WTC11 (cell line): ENCODE measurements around the gene SEPTIN8. TPM values are rescaled to one million over a fixed set of nuclear protein-coding genes. Genes with fewer than 3 reads are reported as not detected.

Experiments used
- ATAC-seq: fragments of 200-7000 bp; cut with Tn5 transposase; 2 replicates; pipeline ENCODE4 v1.10.0; 2021; ENCODE audit warnings: mild to moderate bottlenecking, moderate library complexity
- CTCF ChIA-PET: fragments of 300-600 bp; sonication (Branson Sonifier 250); formaldehyde crosslinking; loops from one replicate; lab custom pipeline; 2021; ENCODE audit warnings: antibody characterized with exemption; lab: Charles Lee
- POLR2A ChIA-PET: fragments of 350-600 bp; sonication (Branson Sonifier 250); formaldehyde crosslinking; loops from one replicate; lab custom pipeline; 2021; ENCODE audit warnings: antibody characterized with exemption; lab: Charles Lee
- DNase-seq: peaks from one replicate; pipeline ENCODE4 v3.0.0; 2021; ENCODE audit warnings: low spot score
- H3K27ac Mint-ChIP-seq: 2 replicates; pipeline ENCODE4 v1.8.0; 2021; ENCODE audit warnings: mixed read lengths
- H3K27me3 Mint-ChIP-seq: 2 replicates; pipeline ENCODE4 v1.8.0; 2021; ENCODE audit warnings: low read depth, mild to moderate bottlenecking, moderate library complexity, mixed read lengths
- H3K36me3 Mint-ChIP-seq: 2 replicates; pipeline ENCODE4 v1.8.0; 2021; ENCODE audit warnings: mixed read lengths
- H3K4me1 Mint-ChIP-seq: 2 replicates; pipeline ENCODE4 v1.8.0; 2022; ENCODE audit warnings: mixed read lengths
- H3K4me3 Mint-ChIP-seq: 2 replicates; pipeline ENCODE4 v1.8.0; 2021; ENCODE audit warnings: mild to moderate bottlenecking, moderate library complexity, mixed read lengths
- H3K9me3 Mint-ChIP-seq: 2 replicates; pipeline ENCODE4 v1.8.0; 2021; ENCODE audit warnings: mixed read lengths
- AR ChIP-seq: fragments of 250-450 bp; sonication (Bioruptor Pico); IDR thresholded peaks from 2 replicates; pipeline ENCODE4 v1.9.0; 2021; ENCODE audit warnings: mild to moderate bottlenecking
- ATF3 ChIP-seq: sonication (generic); formaldehyde crosslinking; conservative IDR thresholded peaks from 2 replicates; pipeline ENCODE4 v1.8.1; 2022; ENCODE audit warnings: mild to moderate bottlenecking, missing genetic modification reagents
- CDX4 ChIP-seq: fragments of 250-450 bp; sonication (Bioruptor Pico); IDR thresholded peaks from 2 replicates; pipeline ENCODE4 v1.9.0; 2021; ENCODE audit warnings: moderate library complexity, mild to moderate bottlenecking, inconsistent platforms, borderline replicate concordance
- FOXJ3 ChIP-seq: sonication (generic); formaldehyde crosslinking; IDR thresholded peaks from 2 replicates; pipeline ENCODE4 v1.9.0; 2021; ENCODE audit warnings: missing genetic modification reagents, mild to moderate bottlenecking, borderline replicate concordance
- GRHL2 ChIP-seq: fragments of 250-450 bp; sonication (Bioruptor Pico); IDR thresholded peaks from 2 replicates; pipeline ENCODE4 v1.8.0; 2022; ENCODE audit warnings: mild to moderate bottlenecking, moderate library complexity; ENCODE audit not compliant: insufficient replicate concordance, severe bottlenecking
- MLX ChIP-seq: sonication (generic); formaldehyde crosslinking; IDR thresholded peaks from 2 replicates; pipeline ENCODE4 v1.8.1; 2023; ENCODE audit warnings: mild to moderate bottlenecking, missing genetic modification reagents, moderate library complexity
- NFYB ChIP-seq: sonication (generic); formaldehyde crosslinking; conservative IDR thresholded peaks from 2 replicates; pipeline ENCODE4 v1.8.0; 2022; ENCODE audit warnings: low read depth, missing genetic modification reagents
- NR1H2 ChIP-seq: sonication (generic); formaldehyde crosslinking; IDR thresholded peaks from 2 replicates; pipeline ENCODE4 v1.9.0; 2021; ENCODE audit warnings: mild to moderate bottlenecking, moderate library complexity, missing genetic modification reagents
- STAT6 ChIP-seq: sonication (generic); formaldehyde crosslinking; conservative IDR thresholded peaks from 2 replicates; pipeline ENCODE4 v1.8.1; 2023; ENCODE audit warnings: mild to moderate bottlenecking, low read depth, missing genetic modification reagents, moderate library complexity
- TP53 ChIP-seq: sonication (generic); formaldehyde crosslinking; IDR thresholded peaks from 2 replicates; pipeline ENCODE4 v1.8.1; 2023; ENCODE audit warnings: mild to moderate bottlenecking, missing genetic modification reagents
- ZNF121 ChIP-seq: sonication (generic); formaldehyde crosslinking; IDR thresholded peaks from 2 replicates; pipeline ENCODE4 v1.8.0; 2023; ENCODE audit warnings: missing genetic modification reagents
- ZNF532 ChIP-seq: fragments of 250-450 bp; sonication (Bioruptor Pico); IDR thresholded peaks from 2 replicates; pipeline ENCODE4 v1.9.0; 2021; ENCODE audit warnings: mild to moderate bottlenecking, borderline replicate concordance
- total RNA-seq: library from RNA; stranded (reverse); gene quantifications from 3 replicates; pipeline ENCODE4 v1.2.3, GENCODE V29; 2021
- TF ChIP-seq, protein P1 (sequence below): sonication (generic); formaldehyde crosslinking; IDR thresholded peaks from 2 replicates; pipeline ENCODE4 v1.8.0; 2022; ENCODE audit warnings: mild to moderate bottlenecking, missing genetic modification reagents

SEPTIN8 gene
- total RNA-seq, 1 experiment from 2014 or later = 35.8 TPM

- no peak for ATAC-seq
Observed at GRCh38 chr5:132764671-132765238, 12.3 kb downstream of the SEPTIN8 start.

GRCh38 chr5:132764051-132764450 is 13.0 kb downstream of the SEPTIN8 start:
- POLR2A ChIA-PET = interaction anchor here (0.6 kb wide), 1 partner anchor 20 kb away, joined by 3 read pairs; no protein-coding TSS in a partner anchor
- H3K4me3 Mint-ChIP-seq = no peak overlapping the region
- CTCF ChIA-PET = no interaction called here
- TF ChIP-seq STAT6 (CRISPR knock-in tag) (no peak), ZNF121 (no peak), MLX (no peak), CDX4 (CRISPR knock-in tag) (no peak), TP53 (no peak), ZNF532 (CRISPR knock-in tag) (no peak), GRHL2 (CRISPR knock-in tag) (no peak), NFYB (CRISPR knock-in tag) (no peak)
- TF ChIP-seq, protein P1, sequence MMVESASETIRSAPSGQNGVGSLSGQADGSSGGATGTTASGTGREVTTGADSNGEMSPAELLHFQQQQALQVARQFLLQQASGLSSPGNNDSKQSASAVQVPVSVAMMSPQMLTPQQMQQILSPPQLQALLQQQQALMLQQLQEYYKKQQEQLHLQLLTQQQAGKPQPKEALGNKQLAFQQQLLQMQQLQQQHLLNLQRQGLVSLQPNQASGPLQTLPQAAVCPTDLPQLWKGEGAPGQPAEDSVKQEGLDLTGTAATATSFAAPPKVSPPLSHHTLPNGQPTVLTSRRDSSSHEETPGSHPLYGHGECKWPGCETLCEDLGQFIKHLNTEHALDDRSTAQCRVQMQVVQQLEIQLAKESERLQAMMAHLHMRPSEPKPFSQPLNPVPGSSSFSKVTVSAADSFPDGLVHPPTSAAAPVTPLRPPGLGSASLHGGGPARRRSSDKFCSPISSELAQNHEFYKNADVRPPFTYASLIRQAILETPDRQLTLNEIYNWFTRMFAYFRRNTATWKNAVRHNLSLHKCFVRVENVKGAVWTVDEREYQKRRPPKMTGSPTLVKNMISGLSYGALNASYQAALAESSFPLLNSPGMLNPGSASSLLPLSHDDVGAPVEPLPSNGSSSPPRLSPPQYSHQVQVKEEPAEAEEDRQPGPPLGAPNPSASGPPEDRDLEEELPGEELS (CRISPR knock-in tag) = no peak

More at GRCh38 chr5:132764671-132765238, 12.3 kb downstream of the SEPTIN8 start:
- DNase-seq = no peak
- H3K9me3 Mint-ChIP-seq = no peaks in the 10 kb centered on the region
- no peaks in the 10 kb centered on the region for H3K4me1 Mint-ChIP-seq
- POLR2A ChIA-PET = no interaction called here
- H3K36me3 Mint-ChIP-seq = peaks cover 2% of the 10 kb centered on the region; the same call in 1 of the 2 replicates
- no peaks in the 10 kb centered on the region for H3K27me3 Mint-ChIP-seq
- no peak overlapping the region for H3K27ac Mint-ChIP-seq
- TF ChIP-seq FOXJ3 (no peak), AR (CRISPR knock-in tag) (no peak), NR1H2 (no peak), ATF3 (CRISPR knock-in tag) (no peak)
- TF ChIP-seq, protein P1 (CRISPR knock-in tag) = no peak
- TF ChIP-seq, all 79 proteins: peak for 0
- no peak overlapping the region for H3K4me3 Mint-ChIP-seq
- CTCF ChIA-PET = interaction anchor here (0.9 to 1.0 kb wide), 2 partner anchors 10 to 17 kb away, joined by 3 to 4 read pairs; partner anchors contain the start of gene CCNI2

More at GRCh38 chr5:132764051-132764450, 13.0 kb downstream of the SEPTIN8 start:
- no peak for DNase-seq
- no peak overlapping the region for H3K27ac Mint-ChIP-seq
- H3K36me3 Mint-ChIP-seq = peaks cover 2% of the 10 kb centered on the region; the same call in 1 of the 2 replicates
- no peaks in the 10 kb centered on the region for H3K4me1 Mint-ChIP-seq
- ATAC-seq = no peak
- no peaks in the 10 kb centered on the region for H3K9me3 Mint-ChIP-seq
- no peaks in the 10 kb centered on the region for H3K27me3 Mint-ChIP-seq
